Measurements from ENCODE around the gene PTGES3. TPM values are rescaled to one million over a fixed set of nuclear protein-coding genes. Genes with fewer than 3 reads are reported as not detected.

The PTGES3 gene
- total RNA-seq, 1 experiment from 2014 or later: 435 TPM

DNA sequence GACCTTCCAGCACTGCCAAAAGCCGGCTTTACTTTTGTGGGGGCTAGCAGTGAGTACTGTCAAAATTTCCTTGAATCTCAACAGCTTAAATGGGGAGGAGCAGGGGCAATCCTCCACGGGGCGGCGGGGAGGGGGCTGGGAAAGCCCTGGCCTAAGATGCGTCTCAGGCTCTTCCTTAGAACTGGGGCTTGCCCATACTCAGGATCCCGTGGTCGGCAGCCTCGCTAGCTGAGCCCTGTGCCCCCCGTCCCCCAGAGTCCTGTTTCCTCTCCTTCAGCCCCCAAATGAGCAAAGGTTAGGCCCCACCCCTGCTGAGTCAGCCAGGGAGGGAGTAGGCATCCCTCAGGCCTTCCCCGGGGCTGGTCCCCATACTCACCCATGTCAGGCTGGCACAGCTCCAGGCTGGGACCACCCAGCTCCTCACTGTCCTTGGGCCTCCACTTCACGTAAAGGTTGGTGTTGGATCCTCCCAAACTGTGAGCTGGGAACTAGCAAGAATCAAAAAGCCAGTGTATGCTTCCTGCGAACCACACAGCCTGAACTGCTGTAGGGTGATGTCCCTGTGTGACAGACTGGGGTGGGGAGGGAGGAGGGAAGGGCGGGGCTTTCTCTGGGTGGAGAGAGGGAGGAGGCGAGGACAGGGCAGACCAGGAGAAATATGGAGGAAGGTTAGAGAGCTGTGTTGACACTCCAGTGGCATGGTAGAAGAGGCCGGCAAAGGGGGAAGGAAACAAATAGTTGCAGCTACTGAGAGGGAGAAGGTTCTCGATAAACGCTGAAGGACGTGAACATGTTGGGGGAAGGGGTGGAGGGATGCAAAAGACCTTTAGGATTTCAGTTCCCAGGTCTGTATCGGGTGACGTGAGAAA lies 52.0 kb downstream of the PTGES3 start:
- Mint-ChIP-seq H3K4me1 (peaks cover 62 to 65% of the 10 kb centered on the region in 2 experiments), H3K9me3 (peaks cover 0 to 6% of the 10 kb centered on the region in 2 experiments; a peak in 1 of 5 replicates), H3K36me3 (ENCODE audit: insufficient read depth in 1 of 3, low read depth in 3 of 3) (peaks cover 27 to 38% (median 32%) of the 10 kb centered on the region in 3 experiments; a peak in 6 of 7 replicates), H3K27me3 (ENCODE audit: low read depth) (no peaks in the 10 kb centered on the region), H3K4me3 (peak overlapping the region; percentile 92 to 95), H3K27ac (peak overlapping the region; percentile 96 to 98 (median 96); a peak in 6 of 7 replicates)
- no peak for TF ChIP-seq CTCF (conservative IDR thresholded peaks at IDR 0.05)
- Histone ChIP-seq H2BK120ac (ENCODE audit: low read depth, low read length, poor library complexity, severe bottlenecking) (no peak overlapping the region), H3K14ac (ENCODE audit: insufficient read depth, low read length) (no peak overlapping the region), H3K4me1 (ENCODE audit: insufficient read depth, low read length) (peaks cover 11% of the 10 kb centered on the region; the same call in 1 of the 2 replicates), H3K4ac (ENCODE audit: low read depth, low read length) (no peak overlapping the region), H3K27ac (ENCODE audit: insufficient read length, low read depth, low read length) (no peak overlapping the region), H2AFZ (ENCODE audit: low read length) (no peak overlapping the region), H3K9me3 (ENCODE audit: control insufficient read depth, low read depth, low read length) (no peaks in the 10 kb centered on the region), H2AK5ac (ENCODE audit: insufficient read length, low read length) (no peak overlapping the region), H2BK15ac (ENCODE audit: low read depth, low read length) (no peak overlapping the region), H3K4me2 (ENCODE audit: insufficient read depth, insufficient read length, low read length) (peak overlapping the region; percentile 90), H3K79me2 (ENCODE audit: insufficient read depth, low read length) (0 out of 2 replicates have a peak, but pooled peaks cover 1% of the 10 kb centered on the region), H4K8ac (replicated peaks; ENCODE audit: insufficient read length, low read depth, low read length) (no peak overlapping the region), H3K23me2 (ENCODE audit: insufficient read length, low read depth, low read length, poor library complexity, severe bottlenecking) (peaks cover 25% of the 10 kb centered on the region), H2BK20ac (ENCODE audit: low read depth, low read length, poor library complexity, severe bottlenecking) (no peak overlapping the region), H3K18ac (ENCODE audit: insufficient read length, low read depth, low read length) (no peak overlapping the region), H2BK5ac (ENCODE audit: insufficient read length, low read length) (no peak overlapping the region), H4K5ac (ENCODE audit: insufficient read length, low read depth, low read length) (no peak overlapping the region), H3K79me1 (ENCODE audit: insufficient read depth, low read depth, low read length, poor library complexity, severe bottlenecking) (no peaks in the 10 kb centered on the region), H3K27me3 (ENCODE audit: insufficient read depth, low read length) (no peaks in the 10 kb centered on the region), H3K23ac (ENCODE audit: insufficient read length, low read depth, low read length) (no peak overlapping the region), H4K20me1 (ENCODE audit: control insufficient read depth, insufficient read depth, insufficient read length) (no peaks in the 10 kb centered on the region), H3K56ac (ENCODE audit: insufficient read length, low read depth, low read length) (no peak overlapping the region), H2BK12ac (ENCODE audit: insufficient read length, low read depth, low read length) (no peak overlapping the region), H3T11ph (ENCODE audit: low read length) (no peak overlapping the region), H4K91ac (ENCODE audit: insufficient read length, low read depth, low read length) (no peak overlapping the region), H3K9ac (ENCODE audit: extremely low read depth, insufficient read length, low read length) (peak overlapping the region; percentile 8)
- no CpG with 5 or more reads among the region's 20 CpGs for WGBS (ENCODE audit: extremely low coverage, insufficient read length, low lambda C conversion rate)
- peak; percentile 93 for DNase-seq

All from H9 (cell line).